ENCODE results near the gene VILL.

- no peak for TF ChIP-seq CTCF (conservative IDR thresholded peaks at IDR 0.05 in 1 of 2, IDR thresholded peaks at IDR 0.05 in 1 of 2; ENCODE audit: extremely low read depth in 1 of 2, insufficient read depth in 1 of 2, low read depth in 1 of 2, low read length in 2 of 2)
- TF ChIP-seq EZH2 (IDR thresholded peaks at IDR 0.05; ENCODE audit: borderline replicate concordance, low read length): no peak
Observed at GRCh38 chr3:38040401-38040800, 49.8 kb downstream of the VILL start.
